ENCODE data around the gene DMWD. TPM values are rescaled to one million over a fixed set of nuclear protein-coding genes. Genes with fewer than 3 reads are reported as not detected.
"Not testable (repeated sequence)": the region's sequence is repeated elsewhere in the genome, so short reads cannot be mapped to it uniquely, and the experiment has no call there.

The DMWD gene
- total RNA-seq, 1 experiment from 2014 or later, result 35.4 TPM

GRCh38 chr19:45754323-45754722 is 38.3 kb downstream of the DMWD start:
- H3K27ac ChIP-seq, result no peak overlapping the region
- no peak for DNase-seq (ENCODE audit: low read depth in 1 of 2, low spot score in 2 of 2)
- H3K36me3 ChIP-seq, result no peaks in the 10 kb centered on the region
- H3K4me1 ChIP-seq (replicated peaks), result no peaks in the 10 kb centered on the region
- H3K9me3 ChIP-seq (replicated peaks), result no peaks in the 10 kb centered on the region
- H3K4me3 ChIP-seq, result no peak overlapping the region
- no peaks in the 10 kb centered on the region for H3K27me3 ChIP-seq (replicated peaks)

DNA sequence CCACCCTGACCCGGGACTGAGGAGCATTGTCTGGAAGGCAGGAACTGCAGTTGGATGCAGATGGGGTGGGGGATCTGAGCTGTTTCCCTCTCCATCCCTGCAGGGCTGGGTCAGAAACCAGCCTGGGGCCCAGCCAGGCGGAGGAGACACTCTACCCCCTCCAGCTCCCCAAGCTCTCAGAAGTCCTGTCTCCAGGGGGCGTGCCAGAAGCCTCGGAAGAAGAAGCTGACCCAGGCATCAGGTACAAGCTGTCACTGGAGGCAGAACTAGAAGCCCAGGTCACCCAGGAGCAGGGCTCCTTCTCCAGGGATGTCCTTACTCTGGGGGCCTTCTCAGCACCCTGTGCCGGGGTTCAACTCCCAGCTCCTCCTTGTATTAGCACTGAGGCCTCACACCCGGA is 39.1 kb downstream of the DMWD start:
- Histone ChIP-seq H3K9me3 (replicated peaks) (no peaks in the 10 kb centered on the region), H3K4me3 (no peak overlapping the region), H3K36me3 (no peaks in the 10 kb centered on the region), H3K27ac (no peak overlapping the region), H3K4me1 (replicated peaks) (no peaks in the 10 kb centered on the region), H3K27me3 (replicated peaks) (no peaks in the 10 kb centered on the region)
- no peak for DNase-seq (ENCODE audit: low read depth in 1 of 2, low spot score in 2 of 2)

GRCh38 chr19:45752639-45753038 is 40.0 kb downstream of the DMWD start:
- no peaks in the 10 kb centered on the region for H3K36me3 ChIP-seq
- no peak for DNase-seq (ENCODE audit: low read depth in 1 of 2, low spot score in 2 of 2)
- no peaks in the 10 kb centered on the region for H3K4me1 ChIP-seq (replicated peaks)
- H3K27me3 ChIP-seq (replicated peaks), result no peaks in the 10 kb centered on the region
- no peaks in the 10 kb centered on the region for H3K9me3 ChIP-seq (replicated peaks)
- no peak overlapping the region for H3K4me3 ChIP-seq
- no peak overlapping the region for H3K27ac ChIP-seq

DNA sequence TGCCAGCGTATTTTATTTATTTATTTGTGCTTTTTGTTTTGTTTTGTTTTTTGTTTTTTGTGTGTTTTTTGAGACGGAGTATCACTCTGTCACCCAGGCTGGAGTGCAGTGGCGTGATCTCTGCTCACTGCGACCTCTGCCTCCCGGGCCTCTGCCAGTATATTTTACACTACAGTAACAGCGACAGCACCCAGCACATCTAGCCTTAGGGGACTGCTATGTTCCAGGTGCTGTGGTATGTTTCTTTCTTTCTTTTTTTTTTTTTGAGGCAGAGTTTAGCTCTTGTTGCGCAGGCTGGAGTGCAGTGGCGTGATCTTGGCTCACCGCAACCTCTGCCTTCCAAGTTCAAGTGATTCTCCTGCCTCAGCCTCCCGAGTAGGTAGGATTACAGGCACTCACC is 41.2 kb downstream of the DMWD start:
- H3K27ac ChIP-seq; DNase-seq (ENCODE audit: low read depth in 1 of 2, low spot score in 2 of 2); H3K27me3 ChIP-seq (replicated peaks); H3K9me3 ChIP-seq (replicated peaks); H3K4me3 ChIP-seq; H3K4me1 ChIP-seq (replicated peaks); H3K36me3 ChIP-seq: not testable (repeated sequence)

GRCh38 chr19:45747513-45747912 is 45.1 kb downstream of the DMWD start:
- no peaks in the 10 kb centered on the region for H3K9me3 ChIP-seq (replicated peaks)
- no peaks in the 10 kb centered on the region for H3K27me3 ChIP-seq (replicated peaks)
- H3K36me3 ChIP-seq, result no peaks in the 10 kb centered on the region
- no peaks in the 10 kb centered on the region for H3K4me1 ChIP-seq (replicated peaks)
- no peak for DNase-seq (ENCODE audit: low read depth in 1 of 2, low spot score in 2 of 2)
- no peak overlapping the region for H3K27ac ChIP-seq
- H3K4me3 ChIP-seq, result no peak overlapping the region

DNA sequence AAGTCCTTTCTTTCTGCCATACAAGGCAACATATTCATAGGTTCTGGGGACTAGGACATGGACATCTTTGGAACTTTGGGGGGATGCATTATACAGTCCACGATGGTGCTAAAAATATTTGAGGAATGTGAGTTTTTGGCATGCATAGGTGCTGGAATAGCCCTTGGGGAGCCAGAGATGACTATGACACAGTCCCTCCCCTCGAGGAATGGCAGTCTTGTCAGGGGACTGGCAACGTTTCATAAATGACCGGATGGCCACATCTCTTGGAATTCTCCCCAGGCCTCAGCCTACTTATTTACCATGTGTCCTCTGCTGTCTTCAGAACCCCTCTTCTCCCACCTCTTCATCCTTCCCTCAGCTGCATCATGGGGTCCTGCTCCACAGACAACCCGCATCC is 45.8 kb downstream of the DMWD start:
- H3K27ac ChIP-seq, result no peak overlapping the region
- H3K4me3 ChIP-seq, result no peak overlapping the region
- H3K27me3 ChIP-seq (replicated peaks), result no peaks in the 10 kb centered on the region
- DNase-seq (ENCODE audit: low read depth in 1 of 2, low spot score in 2 of 2), result no peak
- H3K9me3 ChIP-seq (replicated peaks), result no peaks in the 10 kb centered on the region
- H3K36me3 ChIP-seq, result no peaks in the 10 kb centered on the region
- H3K4me1 ChIP-seq (replicated peaks), result no peaks in the 10 kb centered on the region

- Histone ChIP-seq H3K27me3 (replicated peaks) (no peaks in the 10 kb centered on the region), H3K9me3 (replicated peaks) (no peaks in the 10 kb centered on the region), H3K36me3 (no peaks in the 10 kb centered on the region), H3K4me3 (no peak overlapping the region), H3K27ac (no peak overlapping the region), H3K4me1 (replicated peaks) (no peaks in the 10 kb centered on the region)
- no peak for DNase-seq (ENCODE audit: low read depth in 1 of 2, low spot score in 2 of 2)
These were observed 47.0 kb downstream of the DMWD start for GRCh38 chr19:45745606-45746005.

DNA sequence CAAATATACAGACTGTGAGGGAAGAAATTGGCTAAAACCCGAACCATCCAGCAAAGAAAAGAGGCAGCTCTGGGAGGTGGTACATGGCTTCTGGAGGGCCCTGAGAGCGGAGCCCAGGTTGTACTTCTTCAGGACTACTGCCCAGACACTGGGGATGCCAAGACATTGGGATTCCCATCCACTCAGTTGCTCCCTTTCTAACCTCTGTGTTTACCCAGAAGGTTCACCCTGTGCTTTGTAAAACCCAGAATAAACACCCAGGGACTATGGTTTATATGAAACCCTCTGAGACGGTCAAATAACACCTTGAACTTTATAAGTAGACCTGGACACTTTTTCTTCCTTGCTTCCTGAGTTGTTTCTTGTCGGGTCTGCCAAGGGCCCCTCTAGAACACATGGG is 49.7 kb downstream of the DMWD start:
- Histone ChIP-seq H3K4me3 (no peak overlapping the region), H3K27ac (no peak overlapping the region), H3K9me3 (replicated peaks) (no peaks in the 10 kb centered on the region), H3K36me3 (no peaks in the 10 kb centered on the region), H3K27me3 (replicated peaks) (no peaks in the 10 kb centered on the region), H3K4me1 (replicated peaks) (no peaks in the 10 kb centered on the region)
- no peak for DNase-seq (ENCODE audit: low read depth in 1 of 2, low spot score in 2 of 2)

DNA sequence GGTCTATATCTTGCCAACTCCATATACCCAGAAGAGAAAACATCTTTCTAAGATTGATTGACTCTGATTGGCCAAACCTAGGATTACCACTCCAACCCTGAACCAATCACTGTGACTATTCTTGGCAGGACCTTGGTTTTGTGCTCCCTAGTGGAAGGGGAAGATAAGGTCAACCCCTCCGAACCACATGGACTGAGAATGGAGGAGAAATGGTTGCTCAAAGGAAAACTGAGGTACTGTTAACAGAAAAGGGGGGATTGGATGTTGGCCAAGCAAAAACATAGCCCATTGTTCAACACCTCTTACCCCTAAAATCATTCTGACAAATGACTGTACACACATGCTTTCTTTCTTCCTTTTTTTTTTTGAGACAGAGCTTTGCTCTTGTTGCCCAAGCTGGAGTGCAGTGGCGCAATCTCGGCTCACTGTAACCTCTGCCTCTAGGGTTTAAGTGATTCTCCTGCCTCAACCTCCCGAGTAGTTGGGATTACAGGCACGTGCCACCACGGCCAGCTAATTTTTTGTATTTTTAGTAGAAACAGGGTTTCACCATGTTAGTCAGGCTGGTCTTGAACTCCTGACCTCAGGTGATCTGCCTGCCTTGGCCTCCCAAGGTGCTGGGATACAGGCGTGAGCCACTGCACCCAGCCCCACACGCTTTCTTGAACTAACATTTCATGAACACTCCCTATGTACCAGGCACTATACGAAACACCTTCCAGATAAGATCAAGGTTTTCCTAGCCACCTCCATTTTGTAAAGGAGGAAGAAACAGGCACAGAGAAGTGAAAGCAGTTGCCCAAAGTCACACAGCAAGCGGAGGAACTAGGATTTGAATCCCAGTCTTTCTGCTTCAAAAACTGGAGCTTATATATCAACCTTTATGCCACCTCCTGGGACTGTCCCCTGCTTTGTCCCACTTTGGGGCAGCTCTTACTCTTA is 52.9 kb downstream of the DMWD start:
- H3K4me3 ChIP-seq, result no peak overlapping the region
- H3K27ac ChIP-seq, result no peak overlapping the region
- no peak for DNase-seq (ENCODE audit: low read depth in 1 of 2, low spot score in 2 of 2)
- no peaks in the 10 kb centered on the region for H3K4me1 ChIP-seq (replicated peaks)
- no peaks in the 10 kb centered on the region for H3K9me3 ChIP-seq (replicated peaks)
- no peaks in the 10 kb centered on the region for H3K36me3 ChIP-seq
- no peaks in the 10 kb centered on the region for H3K27me3 ChIP-seq (replicated peaks)

DNA sequence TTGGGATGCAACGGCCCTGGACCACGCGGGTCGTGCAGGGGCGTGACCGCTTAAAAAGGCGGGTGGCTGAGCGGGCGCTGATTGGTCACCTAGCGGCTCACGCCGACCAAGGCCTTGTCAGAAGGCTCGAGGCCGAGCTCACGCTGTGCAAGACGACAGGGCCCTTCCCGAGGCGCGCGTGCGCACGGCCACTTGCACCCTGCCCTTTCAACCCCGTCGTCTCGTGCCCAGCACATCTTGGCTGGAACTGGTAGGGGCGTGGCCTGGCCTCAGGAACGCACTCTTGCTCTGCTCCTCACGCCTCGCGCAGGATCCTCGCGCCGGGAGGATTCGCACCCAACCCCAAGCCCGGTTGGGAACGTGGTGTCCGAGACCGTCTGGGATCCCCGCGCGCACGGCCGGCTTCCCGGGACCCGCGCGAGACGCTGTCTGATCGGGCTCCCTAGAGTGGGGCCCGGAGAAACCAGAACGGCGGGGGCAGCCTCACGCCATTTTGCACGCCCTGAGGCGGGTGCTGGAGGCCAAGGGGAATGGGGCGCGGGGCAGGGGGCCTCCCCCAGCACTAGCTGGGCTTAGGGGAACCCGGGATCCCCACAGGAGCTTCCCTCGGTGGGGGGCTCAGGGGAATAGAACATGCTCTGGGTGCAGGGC is 59.4 kb downstream of the DMWD start, which contains the start of gene MEIOSIN:
MEIOSIN (plus strand) TSS at position 280 of the 651 bp plus-strand sequence. CDS start 1,938 bp downstream, outside the sequence.
- DNase-seq (ENCODE audit: low read depth in 1 of 2, low spot score in 2 of 2), result no peak
- H3K4me3 ChIP-seq, result no peak within 1 kb of the TSS
- no peaks in the 10 kb centered on the region for H3K27me3 ChIP-seq (replicated peaks)
- peaks cover 8% of the 10 kb centered on the region; the same call in 1 of the 2 replicates for H3K36me3 ChIP-seq
- no peak within 1 kb of the TSS for H3K27ac ChIP-seq
- peaks cover 13% of the 10 kb centered on the region for H3K4me1 ChIP-seq (replicated peaks)
- H3K9me3 ChIP-seq (replicated peaks), result no peaks in the 10 kb centered on the region

Other genes starting within 250 kb of the DMWD start
- 10.7 and 18.2 TPM in 2 replicates for gene OPA3, start 208.0 kb downstream of the DMWD start, total RNA-seq (2014; rRNA removed; shearing (Covaris generic))
- gene GPR4, start 190.6 kb downstream of the DMWD start, total RNA-seq (2014; rRNA removed; shearing (Covaris generic)), result not detected in 2 replicates
- 33.6 and 45.4 TPM in 2 replicates for gene EML2, start 153.4 kb downstream of the DMWD start, total RNA-seq (2014; rRNA removed; shearing (Covaris generic))
- 0.72 and 2.1 TPM in 2 replicates for gene GIPR, start 124.6 kb downstream of the DMWD start, total RNA-seq (2014; rRNA removed; shearing (Covaris generic))
- gene SNRPD2, start 100.9 kb downstream of the DMWD start, total RNA-seq (2014; rRNA removed; shearing (Covaris generic)), result 331 and 402 TPM in 2 replicates
- 11.6 and 14.6 TPM in 2 replicates for gene QPCTL, start 100.2 kb downstream of the DMWD start, total RNA-seq (2014; rRNA removed; shearing (Covaris generic))
- gene FBXO46, start 61.9 kb downstream of the DMWD start, total RNA-seq (2014; rRNA removed; shearing (Covaris generic)), result 8.3 and 10.7 TPM in 2 replicates
- gene MEIOSIN, start 59.4 kb downstream of the DMWD start, total RNA-seq (2014; rRNA removed; shearing (Covaris generic)), result not detected in 2 replicates
- gene SIX5, start 23.6 kb downstream of the DMWD start, total RNA-seq (2014; rRNA removed; shearing (Covaris generic)), result 9.1 and 10.2 TPM in 2 replicates
- gene DMPK, start 10.4 kb downstream of the DMWD start, total RNA-seq (2014; rRNA removed; shearing (Covaris generic)), result 7.4 and 10.6 TPM in 2 replicates
- not detected in 2 replicates for gene RSPH6A, start 22.5 kb upstream of the DMWD start, total RNA-seq (2014; rRNA removed; shearing (Covaris generic))
- 32.4 and 55.0 TPM in 2 replicates for gene SYMPK, start 70.3 kb upstream of the DMWD start, total RNA-seq (2014; rRNA removed; shearing (Covaris generic))
- gene FOXA3, start 71.5 kb upstream of the DMWD start, total RNA-seq (2014; rRNA removed; shearing (Covaris generic)), result not detected in 2 replicates
- gene IRF2BP1, start 93.3 kb upstream of the DMWD start, total RNA-seq (2014; rRNA removed; shearing (Covaris generic)), result 42.9 and 50.1 TPM in 2 replicates
- gene MYPOP, start 109.8 kb upstream of the DMWD start, total RNA-seq (2014; rRNA removed; shearing (Covaris generic)), result 1.3 and 1.4 TPM in 2 replicates
- gene NANOS2, start 121.9 kb upstream of the DMWD start, total RNA-seq (2014; rRNA removed; shearing (Covaris generic)), result not detected in 2 replicates
- not detected in 2 replicates for gene NOVA2, start 181.0 kb upstream of the DMWD start, total RNA-seq (2014; rRNA removed; shearing (Covaris generic))
- 4.3 and 7.4 TPM in 2 replicates for gene CCDC61, start 202.6 kb upstream of the DMWD start, total RNA-seq (2014; rRNA removed; shearing (Covaris generic))
- gene PGLYRP1, start 230.2 kb upstream of the DMWD start, total RNA-seq (2014; rRNA removed; shearing (Covaris generic)), result not detected in 2 replicates
- not detected in 2 replicates for gene IGFL4, start 248.2 kb upstream of the DMWD start, total RNA-seq (2014; rRNA removed; shearing (Covaris generic))

Measured in SJSA1 (cell line).